ENCODE data around the gene TM9SF1. TPM values are rescaled to one million over a fixed set of nuclear protein-coding genes. Genes with fewer than 3 reads are reported as not detected.
A peak's percentile ranks its signal among the peaks of the same experiment; 100 is the strongest.

Gene TM9SF1
- total RNA-seq, 4 donors from 2014 or later = 92.0 to 114 (median 107) TPM

DNA sequence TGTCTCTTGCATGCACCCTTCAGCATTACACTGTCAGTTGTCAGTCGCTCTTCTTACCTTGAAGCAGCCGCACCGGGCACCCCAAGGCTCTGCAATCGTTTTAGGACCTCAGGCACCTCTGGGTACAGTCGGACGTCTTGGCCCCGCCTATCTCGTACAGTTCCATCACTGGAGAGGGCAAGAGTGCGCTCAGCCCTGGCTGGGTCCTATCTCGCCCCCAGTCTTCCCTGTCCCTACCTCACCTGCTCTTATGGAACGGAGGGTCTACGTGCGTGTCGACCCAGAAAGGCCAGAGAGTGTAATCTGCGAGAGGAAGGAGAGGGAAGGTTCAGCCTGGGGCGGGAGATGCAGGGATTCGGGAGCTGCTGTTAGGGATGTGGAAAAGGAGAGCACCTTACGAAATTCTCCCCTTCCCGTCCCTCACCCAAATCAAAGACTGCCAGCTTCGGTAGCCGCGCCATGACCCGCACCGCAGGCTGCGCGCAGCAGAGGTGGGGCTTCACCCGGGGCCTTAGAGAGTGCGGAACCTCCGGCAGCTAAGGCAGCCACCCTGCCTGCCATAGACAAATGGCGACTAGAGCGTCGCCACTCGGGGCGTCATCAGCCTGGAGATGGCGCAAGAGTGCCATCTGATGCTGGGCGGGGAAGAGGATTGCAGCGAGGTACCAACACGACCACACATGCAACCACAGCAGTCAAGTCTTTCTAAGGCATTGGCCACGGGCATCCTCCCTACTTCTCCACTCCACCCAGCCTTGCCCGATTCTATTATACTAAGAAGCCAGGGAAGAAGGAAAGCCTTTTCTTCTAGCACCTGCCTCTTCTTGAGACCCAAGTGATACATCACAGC is 20.5 kb upstream of the TM9SF1 start, which contains the start of gene MDP1:
Gene MDP1, minus strand, starts transcription at position 572 of the 850 bp plus-strand sequence. Its CDS starts 111 bp downstream, at position 461.
- TF ChIP-seq POLR2A (IDR thresholded peaks at IDR 0.05) = peak in 1 of 2 donors; percentile 82
- TF ChIP-seq, protein P1, sequence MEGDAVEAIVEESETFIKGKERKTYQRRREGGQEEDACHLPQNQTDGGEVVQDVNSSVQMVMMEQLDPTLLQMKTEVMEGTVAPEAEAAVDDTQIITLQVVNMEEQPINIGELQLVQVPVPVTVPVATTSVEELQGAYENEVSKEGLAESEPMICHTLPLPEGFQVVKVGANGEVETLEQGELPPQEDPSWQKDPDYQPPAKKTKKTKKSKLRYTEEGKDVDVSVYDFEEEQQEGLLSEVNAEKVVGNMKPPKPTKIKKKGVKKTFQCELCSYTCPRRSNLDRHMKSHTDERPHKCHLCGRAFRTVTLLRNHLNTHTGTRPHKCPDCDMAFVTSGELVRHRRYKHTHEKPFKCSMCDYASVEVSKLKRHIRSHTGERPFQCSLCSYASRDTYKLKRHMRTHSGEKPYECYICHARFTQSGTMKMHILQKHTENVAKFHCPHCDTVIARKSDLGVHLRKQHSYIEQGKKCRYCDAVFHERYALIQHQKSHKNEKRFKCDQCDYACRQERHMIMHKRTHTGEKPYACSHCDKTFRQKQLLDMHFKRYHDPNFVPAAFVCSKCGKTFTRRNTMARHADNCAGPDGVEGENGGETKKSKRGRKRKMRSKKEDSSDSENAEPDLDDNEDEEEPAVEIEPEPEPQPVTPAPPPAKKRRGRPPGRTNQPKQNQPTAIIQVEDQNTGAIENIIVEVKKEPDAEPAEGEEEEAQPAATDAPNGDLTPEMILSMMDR (IDR thresholded peaks at IDR 0.05) = peak in 5 of 6 experiments; percentile 23 to 60 (median 54)
- Histone ChIP-seq H3K27ac (peak within 1 kb of the TSS; percentile 85 to 90 (median 87)), H3K4me1 (peaks cover 0 to 28% of the 10 kb centered on the region in 2 donors), H3K27me3 (no peaks in the 10 kb centered on the region), H3K4me3 (replicated peaks in 1 of 3) (peak within 1 kb of the TSS; percentile 37 to 95 (median 63)), H3K36me3 (peaks cover 0 to under 1% of the 10 kb centered on the region in 2 donors), H3K9me3 (no peaks in the 10 kb centered on the region)
- WGBS, 2 donors = 0% methylated on average over 29 to 37 of the region's 40 CpGs
- intact Hi-C loops (cut with DNase I) = no loop called here
- peak; percentile 81 to 86 for DNase-seq

DNA sequence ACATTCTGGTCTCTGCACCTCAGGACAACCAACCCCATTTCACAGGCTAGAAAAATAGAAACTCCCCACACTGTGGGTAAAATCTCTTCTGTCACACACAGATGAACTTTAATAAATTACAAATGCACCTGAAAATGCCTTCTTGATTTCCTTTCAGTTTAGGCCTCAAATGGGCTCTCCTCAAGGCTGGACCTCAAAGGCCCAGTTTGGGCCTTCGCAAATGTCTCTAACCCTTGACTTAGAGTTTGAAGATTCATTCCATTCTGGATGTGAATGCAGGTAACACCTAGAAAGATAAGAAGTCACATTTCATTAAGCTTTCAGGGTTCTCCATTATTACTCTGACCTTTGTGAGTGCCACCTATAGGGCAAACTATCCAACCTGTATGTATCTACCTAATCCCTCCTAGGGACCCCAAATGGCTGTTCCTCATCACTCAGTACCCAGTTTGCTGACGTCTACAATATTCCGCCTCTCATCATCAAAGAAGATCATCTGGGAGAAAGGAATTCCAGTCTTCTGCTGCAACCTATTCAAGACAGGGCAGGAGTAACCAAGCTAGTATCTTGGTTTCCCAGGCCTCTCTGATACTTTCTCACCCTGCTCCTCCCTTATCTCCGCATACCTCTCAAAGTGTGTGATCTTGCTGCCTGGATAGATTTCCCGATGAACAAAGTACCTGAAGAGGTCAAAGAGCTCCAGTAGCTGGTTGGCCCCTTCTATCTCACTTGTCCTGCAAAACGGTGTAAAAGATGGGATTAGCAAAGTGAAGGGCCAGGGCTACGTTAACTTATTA is 18.8 kb upstream of the TM9SF1 start:
- Histone ChIP-seq H3K27ac (peak overlapping the region; percentile 77 to 97 (median 96)), H3K4me1 (peaks cover 0 to 28% of the 10 kb centered on the region in 2 donors), H3K27me3 (no peaks in the 10 kb centered on the region), H3K4me3 (replicated peaks in 1 of 3) (peak overlapping the region in 1 of 3 donors; percentile 56), H3K36me3 (peaks cover 12 to 13% of the 10 kb centered on the region in 2 donors), H3K9me3 (no peaks in the 10 kb centered on the region)
- no peak for DNase-seq
- TF ChIP-seq, protein P1 (IDR thresholded peaks at IDR 0.05) = no peak
- no peak for TF ChIP-seq POLR2A (IDR thresholded peaks at IDR 0.05)
- 93 to 94% methylated on average over 7 of the region's 7 CpGs for WGBS, 2 donors
- intact Hi-C loops (cut with DNase I) = no loop called here

GRCh38 chr14:24212924-24213865 is 18.0 kb upstream of the TM9SF1 start, which contains the start of gene CHMP4A:
Gene CHMP4A, minus strand, starts transcription at chr14:24213488. Its CDS starts 49 bp downstream, at chr14:24213439.
- peak within 1 kb of the TSS; percentile 4 to 56 (median 54) for H3K4me3 ChIP-seq (replicated peaks in 1 of 3)
- DNase-seq = peak; percentile 98 to 99
- intact Hi-C loops (cut with DNase I) = no loop called here
- peak; percentile 65 to 91 for TF ChIP-seq POLR2A (IDR thresholded peaks at IDR 0.05)
- TF ChIP-seq, protein P1 (IDR thresholded peaks at IDR 0.05) = peak in 2 of 6 experiments; percentile 21 to 32
- peaks cover 0 to 28% of the 10 kb centered on the region in 2 donors for H3K4me1 ChIP-seq
- H3K27ac ChIP-seq = peak within 1 kb of the TSS; percentile 77 to 97 (median 96)
- no peaks in the 10 kb centered on the region for H3K9me3 ChIP-seq
- H3K27me3 ChIP-seq = no peaks in the 10 kb centered on the region
- H3K36me3 ChIP-seq = peaks cover 13 to 16% of the 10 kb centered on the region in 2 donors
- WGBS, 2 donors = 1% methylated on average over 40 to 50 of the region's 53 CpGs

GRCh38 chr14:24211311-24211710 is 16.1 kb upstream of the TM9SF1 start:
- DNase-seq = no peak
- WGBS, 2 donors = 92 to 96% methylated on average over 6 of the region's 6 CpGs
- Histone ChIP-seq H3K27me3 (no peaks in the 10 kb centered on the region), H3K9me3 (no peaks in the 10 kb centered on the region), H3K4me3 (replicated peaks in 1 of 3) (no peak overlapping the region), H3K27ac (no peak overlapping the region), H3K36me3 (peaks cover 13 to 31% of the 10 kb centered on the region in 2 donors), H3K4me1 (peaks cover 0 to 28% of the 10 kb centered on the region in 2 donors)
- intact Hi-C loops (cut with DNase I) = no loop called here
- no peak for TF ChIP-seq POLR2A (IDR thresholded peaks at IDR 0.05)
- TF ChIP-seq, protein P1 (IDR thresholded peaks at IDR 0.05) = no peak

All from thyroid gland (tissue), 4 donors.